ENCODE results near the gene IDH3B. TPM values are rescaled to one million over a fixed set of nuclear protein-coding genes. Genes with fewer than 3 reads are reported as not detected.
A peak's percentile ranks its signal among the peaks of the same experiment; 100 is the strongest.
"Not testable (repeated sequence)": the region's sequence is repeated elsewhere in the genome, so short reads cannot be mapped to it uniquely, and the experiment has no call there.

The IDH3B gene
- 181 and 228 TPM in 2 replicates for total RNA-seq (2014; rRNA removed; shearing (Covaris generic))

GRCh38 chr20:2663887-2664719 is at the start of gene IDH3B:
IDH3B (minus strand) TSS chr20:2664216; CDS start chr20:2664188, 28 bp downstream.
- DNase-seq (ENCODE audit: low read depth): peak; percentile 92

GRCh38 chr20:2713285-2713684 is 49.3 kb upstream of the IDH3B start:
- no peak for DNase-seq (ENCODE audit: low read depth)

- DNase-seq (ENCODE audit: low read depth): no peak
Measured at GRCh38 chr20:2709205-2709981, 45.4 kb upstream of the IDH3B start.

- no peak for DNase-seq (ENCODE audit: low read depth)
Measured at GRCh38 chr20:2708665-2709064, 44.6 kb upstream of the IDH3B start.

DNA sequence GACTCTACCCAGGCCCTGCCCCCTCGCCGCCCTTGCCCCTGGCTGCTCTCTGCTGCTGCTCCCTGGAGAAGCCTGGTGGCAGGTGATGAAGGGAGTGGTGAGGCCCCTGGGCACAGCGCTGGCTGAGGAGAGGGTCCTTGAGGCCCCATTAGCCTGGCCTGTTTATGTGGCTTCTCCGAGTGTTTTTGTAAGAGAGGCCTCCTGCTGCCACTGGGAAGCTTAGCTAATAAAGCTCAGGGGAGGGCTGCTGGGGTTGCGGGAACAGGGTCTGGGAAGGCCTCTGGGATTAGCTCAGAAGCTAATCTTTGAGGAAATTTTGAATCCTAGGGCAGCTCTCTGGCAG is 44.0 kb upstream of the IDH3B start:
- DNase-seq (ENCODE audit: low read depth): no peak

GRCh38 chr20:2707353-2708072 is 43.5 kb upstream of the IDH3B start:
- no peak for DNase-seq (ENCODE audit: low read depth)

- DNase-seq (ENCODE audit: low read depth): no peak
Measured at GRCh38 chr20:2706688-2707352, 42.8 kb upstream of the IDH3B start.

DNA sequence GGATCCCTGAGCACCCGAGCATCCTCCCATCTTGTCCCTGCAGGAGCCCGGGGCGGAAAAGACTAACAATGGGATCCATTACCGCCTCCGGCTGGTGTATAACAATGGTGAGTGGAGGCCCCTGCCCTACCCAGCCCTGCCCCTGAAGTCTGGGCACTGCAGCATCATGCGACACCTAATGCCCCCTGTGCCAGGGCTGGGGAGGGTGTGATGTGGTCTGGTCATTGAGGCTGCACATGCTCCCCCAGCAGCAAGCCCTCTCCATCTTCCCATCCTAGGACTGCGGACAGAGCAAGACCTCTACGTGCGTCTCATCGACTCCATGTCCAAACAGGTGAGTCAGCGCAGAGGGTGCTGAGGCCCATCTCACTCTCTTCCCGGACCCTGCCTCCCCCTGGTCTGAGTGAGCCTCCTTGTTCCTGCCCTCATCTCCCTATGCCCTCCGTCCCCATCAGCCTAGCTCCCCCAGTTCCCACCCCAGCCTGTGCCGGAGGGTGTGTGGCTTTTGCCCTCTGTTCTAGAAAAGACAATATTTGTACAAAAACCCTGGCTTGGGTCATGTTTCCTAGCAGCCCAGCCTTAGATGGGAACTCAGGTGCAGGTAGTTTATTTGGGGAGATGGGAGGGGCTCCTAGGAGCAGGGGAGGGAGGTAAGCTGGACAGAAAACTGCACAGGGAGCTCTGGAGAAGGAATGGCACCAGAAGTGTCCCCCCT is 42.1 kb upstream of the IDH3B start:
- no peak for DNase-seq (ENCODE audit: low read depth)

DNA sequence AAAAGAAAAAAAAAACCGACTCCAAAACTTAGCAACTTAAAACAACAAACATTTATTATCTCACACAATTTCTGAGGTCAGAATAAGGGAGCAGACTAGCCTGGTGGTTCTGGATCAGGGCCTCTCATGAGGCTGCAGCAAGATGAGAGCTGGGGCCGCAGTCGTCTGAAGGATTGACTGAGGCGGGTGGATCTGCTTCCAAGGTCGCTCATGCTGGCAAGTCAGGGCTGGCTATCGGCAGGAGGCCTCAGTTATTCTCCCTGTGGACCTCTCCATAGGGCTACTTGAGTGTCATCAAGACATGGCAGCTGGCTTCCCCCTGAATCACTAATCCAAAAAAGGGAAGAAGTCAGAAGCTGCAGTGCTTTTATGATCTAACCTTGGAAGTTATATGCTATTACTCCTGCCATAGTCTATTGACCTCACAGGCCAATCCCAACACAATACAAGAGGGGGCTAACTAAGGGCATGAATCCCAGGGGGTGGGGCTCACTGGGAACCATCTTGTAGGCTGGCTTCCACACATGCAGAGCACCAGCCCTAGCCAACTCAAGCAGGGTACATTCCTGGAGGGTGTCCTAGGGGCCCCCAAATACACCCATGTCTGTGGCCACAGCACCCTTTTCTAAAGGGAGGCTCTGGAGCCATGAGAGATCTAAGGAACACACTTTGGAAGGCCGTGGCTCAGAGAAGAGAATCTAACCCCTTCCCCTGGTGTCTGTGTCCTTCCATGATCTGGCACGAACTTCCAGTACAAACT is 39.9 kb upstream of the IDH3B start:
- no peak for DNase-seq (ENCODE audit: low read depth)

- no peak for DNase-seq (ENCODE audit: low read depth)
Measured at GRCh38 chr20:2701671-2702081, 37.7 kb upstream of the IDH3B start.

GRCh38 chr20:2700913-2701620 is 37.1 kb upstream of the IDH3B start:
- no peak for DNase-seq (ENCODE audit: low read depth)

DNA sequence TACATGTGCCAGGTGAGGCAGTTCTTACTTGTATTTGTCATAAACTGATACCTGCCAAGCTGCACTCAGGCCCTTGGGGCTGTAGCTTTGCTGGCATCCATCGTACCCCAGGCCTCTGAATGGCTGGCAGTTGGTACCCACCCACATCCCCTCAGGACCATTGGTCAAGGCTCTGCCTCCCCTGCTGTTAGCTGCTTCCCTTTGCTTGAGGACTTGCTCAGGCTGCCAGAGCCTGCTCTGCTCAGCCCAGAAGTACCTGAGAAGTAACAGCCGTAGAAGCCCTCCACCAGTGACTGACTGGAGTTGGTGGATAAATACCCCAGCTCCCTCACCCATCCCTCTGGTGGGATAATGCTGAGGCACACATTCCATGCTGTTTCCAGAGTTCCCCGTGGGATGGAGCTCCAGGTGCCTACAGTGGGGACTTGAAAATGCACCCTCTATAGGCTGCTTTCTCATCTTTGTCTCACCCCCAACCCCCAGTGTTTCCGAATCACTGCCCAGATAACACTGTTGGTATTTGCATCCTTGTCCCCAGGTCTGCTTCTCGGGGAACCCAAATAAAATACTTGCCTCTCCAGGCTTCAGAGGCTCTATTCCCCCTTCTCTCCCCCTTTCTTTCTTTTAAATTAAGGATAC is 35.9 kb upstream of the IDH3B start:
- DNase-seq (ENCODE audit: low read depth): no peak

DNA sequence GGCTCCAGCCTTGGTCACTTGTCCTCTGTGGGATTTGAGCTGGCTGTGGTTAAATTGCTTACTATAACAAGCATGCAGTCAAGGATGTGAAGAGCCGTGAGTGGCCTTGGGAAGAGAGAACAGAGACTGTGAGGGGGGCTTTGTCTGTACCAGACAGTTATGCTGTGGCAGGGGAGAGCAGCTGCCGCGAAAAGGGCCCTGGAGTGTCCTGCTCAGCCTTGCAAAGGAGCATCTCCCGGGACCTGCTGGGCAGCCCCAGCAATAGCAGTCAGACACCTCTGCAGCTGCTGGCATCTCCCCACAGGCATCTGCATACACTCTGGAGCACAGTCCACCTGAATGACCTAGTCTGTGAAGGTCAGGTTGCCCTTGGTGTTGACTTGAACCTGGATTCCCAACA is 34.9 kb upstream of the IDH3B start:
- no peak for DNase-seq (ENCODE audit: low read depth)

DNA sequence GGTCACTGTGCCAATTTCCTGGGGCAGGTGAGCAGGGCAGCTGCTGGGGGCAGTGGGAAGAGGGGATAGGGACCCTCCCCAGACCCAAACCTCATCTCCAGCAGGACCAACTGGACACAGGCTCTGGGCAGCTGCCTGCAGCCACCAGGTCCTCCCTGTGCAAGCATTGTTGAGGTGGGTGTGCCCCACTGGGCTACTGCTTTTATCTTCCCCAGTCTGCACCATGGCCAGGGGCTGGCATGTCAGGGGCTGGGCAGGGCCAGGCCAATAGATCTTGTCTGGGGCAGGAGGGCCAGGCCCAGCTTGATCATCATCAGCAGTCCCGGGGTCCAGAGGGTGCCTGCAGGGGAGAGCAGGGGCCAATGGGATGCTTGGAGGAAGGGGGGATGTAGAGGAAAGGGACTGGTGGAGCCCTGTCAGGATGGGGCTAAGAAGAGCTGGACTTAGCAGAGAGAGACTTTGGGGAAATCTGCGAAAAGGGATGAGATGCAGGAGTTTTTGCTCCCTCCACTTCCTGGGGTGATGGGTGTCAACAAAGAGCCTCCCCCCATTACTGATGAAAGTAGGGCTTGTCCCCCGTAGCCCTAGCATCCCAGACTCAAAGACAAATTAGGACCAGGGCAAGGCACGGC is 34.3 kb upstream of the IDH3B start:
- DNase-seq (ENCODE audit: low read depth): no peak

DNA sequence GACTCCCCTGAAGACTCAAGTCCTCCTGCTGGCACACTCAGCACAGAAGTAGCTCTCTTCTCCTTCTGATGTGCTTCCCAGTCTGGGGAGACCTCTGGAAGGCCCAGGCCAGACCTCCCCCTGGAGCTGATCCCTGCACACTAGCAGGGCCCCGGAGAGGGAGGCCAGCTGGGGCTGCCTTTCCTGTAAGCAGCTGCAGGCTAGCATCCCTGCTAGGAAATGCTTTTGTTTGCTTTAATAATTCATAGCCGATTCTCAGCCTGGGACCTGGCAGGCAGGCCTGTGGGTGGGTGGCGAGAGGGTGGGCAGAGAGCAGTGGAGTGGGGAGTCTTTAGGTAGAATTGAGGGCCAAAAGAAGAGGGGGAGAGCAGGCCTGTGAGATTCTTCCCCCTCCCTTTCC is 33.8 kb upstream of the IDH3B start:
- DNase-seq (ENCODE audit: low read depth): no peak

DNA sequence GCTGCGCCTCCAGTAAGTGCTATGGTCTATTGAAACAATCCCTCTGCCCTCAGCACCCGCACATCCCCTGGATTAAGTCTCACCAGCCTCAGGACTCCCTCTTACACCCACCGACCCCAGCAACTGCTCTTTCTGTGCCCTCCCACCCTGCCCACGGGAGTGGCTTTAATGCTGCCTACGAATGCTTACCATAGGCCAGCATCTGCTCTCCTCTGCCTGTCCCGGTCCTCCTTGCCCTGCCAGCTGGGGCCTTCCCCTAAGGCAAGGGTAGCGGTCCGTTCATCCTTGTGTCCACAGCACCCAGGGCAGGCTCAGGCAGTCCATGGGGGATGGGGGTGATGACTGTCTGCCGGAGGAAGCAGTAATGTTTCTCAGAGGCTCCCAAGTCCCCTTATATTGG is 32.6 kb upstream of the IDH3B start:
- no peak for DNase-seq (ENCODE audit: low read depth)

GRCh38 chr20:2695984-2696525 is 32.0 kb upstream of the IDH3B start:
- not testable (repeated sequence) for DNase-seq (ENCODE audit: low read depth)

DNA sequence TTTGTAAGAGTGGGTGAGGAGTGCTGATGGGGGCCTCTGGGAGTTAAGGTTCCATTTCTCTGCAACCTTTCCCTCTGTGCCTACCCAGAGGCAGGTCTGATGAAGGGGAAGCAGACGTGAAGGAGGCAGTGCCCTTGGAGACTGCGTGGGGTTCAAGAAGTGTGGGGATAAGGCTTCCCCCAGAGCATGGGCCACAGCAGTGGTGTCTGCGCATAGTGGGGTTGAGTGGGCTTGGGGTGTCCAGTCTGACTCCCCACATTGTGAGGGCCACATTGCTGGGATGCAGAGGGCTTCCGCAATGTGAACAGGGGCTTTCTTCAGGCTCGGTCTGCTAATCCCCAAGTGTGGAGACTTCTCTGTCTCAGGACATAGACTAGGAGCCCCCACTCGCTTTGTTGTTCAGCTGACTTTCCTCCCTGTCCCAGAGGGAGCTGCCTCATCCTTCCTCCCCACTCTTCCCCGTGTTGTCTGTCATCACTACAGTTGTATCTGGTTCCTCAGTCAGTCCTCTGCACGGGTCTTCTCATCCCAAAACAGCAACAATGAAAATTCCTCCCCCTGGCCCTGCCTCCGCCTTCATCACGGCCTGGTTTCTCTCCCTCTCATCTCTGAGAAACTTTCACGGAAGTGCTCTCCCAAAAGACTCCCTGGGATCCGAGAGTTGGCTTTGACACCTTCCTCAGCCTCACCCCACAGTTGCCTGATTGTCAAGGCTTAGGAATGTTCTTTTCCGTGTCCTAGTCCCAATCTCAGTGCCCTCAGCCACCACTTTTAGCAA is 31.4 kb upstream of the IDH3B start:
- DNase-seq (ENCODE audit: low read depth): no peak

All from Daoy (cell line).